ENCODE measurements around the gene NDUFV2. TPM values are rescaled to one million over a fixed set of nuclear protein-coding genes. Genes with fewer than 3 reads are reported as not detected.

The NDUFV2 gene
- total and polyA plus RNA-seq, 2 of the 13 experiments (the other 11 are each of a cell fraction or from before 2014, with no cell fraction given): 216 to 299 TPM

GRCh38 chr18:9092665-9093064 is 9.8 kb upstream of the NDUFV2 start (continued):
- TF ChIP-seq THAP8 (CRISPR knock-in tag; IDR thresholded peaks at IDR 0.05; ENCODE audit: borderline replicate concordance) (no peak), ZBTB21 (CRISPR knock-in tag; IDR thresholded peaks at IDR 0.05) (peak; percentile 39; the same call in 1 of the 2 replicates), CREB1 (IDR thresholded peaks at IDR 0.05) (no peak), CREB1 (CRISPR knock-in tag; IDR thresholded peaks at IDR 0.05) (0 out of 2 replicates have a peak, but pooled peaks have one; percentile 28), ZNF503 (CRISPR knock-in tag; IDR thresholded peaks at IDR 0.05) (peak; percentile 20; the same call in 1 of the 2 replicates), ZEB1 (IDR thresholded peaks at IDR 0.05; ENCODE audit: insufficient replicate concordance, low read depth) (no peak), FOXK2 (IDR thresholded peaks at IDR 0.05) (no peak), JUN (CRISPR knock-in tag; IDR thresholded peaks at IDR 0.05) (peak; percentile 87; the same call in 1 of the 2 replicates), NCOR1 (IDR thresholded peaks at IDR 0.05; ENCODE audit: borderline replicate concordance, low read length) (peak; percentile 73; the same call in 1 of the 2 replicates), NR2F2 (IDR thresholded peaks at IDR 0.05; ENCODE audit: borderline replicate concordance, low read depth) (peak; percentile 48; the same call in 1 of the 2 replicates), SKIL (CRISPR knock-in tag; IDR thresholded peaks at IDR 0.05; ENCODE audit: borderline replicate concordance) (peak; percentile 94), NFKB2 (CRISPR knock-in tag; IDR thresholded peaks at IDR 0.05; ENCODE audit: borderline replicate concordance) (no peak), MEF2D (CRISPR knock-in tag; IDR thresholded peaks at IDR 0.05) (peak; percentile 40; the same call in 1 of the 2 replicates), ZNF549 (CRISPR knock-in tag; IDR thresholded peaks at IDR 0.05) (no peak), HMG20B (CRISPR knock-in tag; conservative IDR thresholded peaks at IDR 0.05) (peak; percentile 72; the same call in 1 of the 2 replicates), ZKSCAN5 (CRISPR knock-in tag; IDR thresholded peaks at IDR 0.05) (no peak), ZNF121 (CRISPR knock-in tag; IDR thresholded peaks at IDR 0.05) (no peak), POGZ (CRISPR knock-in tag; IDR thresholded peaks at IDR 0.05) (peak; percentile 40; the same call in 1 of the 2 replicates), SOX5 (CRISPR knock-in tag; IDR thresholded peaks at IDR 0.05; ENCODE audit: borderline replicate concordance) (peak; percentile 82), RXRB (CRISPR knock-in tag; IDR thresholded peaks at IDR 0.05; ENCODE audit: borderline replicate concordance) (peak; percentile 92), RCOR2 (CRISPR knock-in tag; IDR thresholded peaks at IDR 0.05) (peak; percentile 39; the same call in 1 of the 2 replicates), SKI (IDR thresholded peaks at IDR 0.05; ENCODE audit: partially characterized antibody) (peak; percentile 92), ZMYM4 (CRISPR knock-in tag; IDR thresholded peaks at IDR 0.05) (0 out of 2 replicates have a peak, but pooled peaks have one; percentile 24), ZNF335 (CRISPR knock-in tag; IDR thresholded peaks at IDR 0.05) (0 out of 2 replicates have a peak, but pooled peaks have one; percentile 28), PATZ1 (CRISPR knock-in tag; IDR thresholded peaks at IDR 0.05) (peak; percentile 73)
